Camera-type eye (tissue), 1 donor: ENCODE data around the gene BDH2. TPM values are rescaled to one million over a fixed set of nuclear protein-coding genes. Genes with fewer than 3 reads are reported as not detected.

Experiments used
- total RNA-seq: library from RNA; depleted of rRNA; stranded (reverse); fragments of >200 nt; gene quantifications from one replicate; pipeline ENCODE4 v1.2.3, GENCODE V29; 2014

Gene BDH2
- 80.5 TPM for total RNA-seq

GRCh38 chr4:103099691-103100392 is at the start of gene BDH2:
TSS of gene BDH2 (minus strand) at chr4:103099834. CDS start at chr4:103096254, 3,580 bp downstream.

GRCh38 chr4:103076747-103077347 is 22.8 kb downstream of the BDH2 start, which contains the start of gene SLC9B2:
TSS of gene SLC9B2 (minus strand) at chr4:103076761. CDS start at chr4:103067550, 9,211 bp downstream.

Other genes starting within 250 kb of the BDH2 start
- 34.2 TPM for gene CISD2, start 230.8 kb downstream of the BDH2 start, total RNA-seq
- 6.9 TPM for gene SLC9B1, start 80.1 kb downstream of the BDH2 start, total RNA-seq
- 28.1 TPM for gene SLC9B2, start 23.1 kb downstream of the BDH2 start, total RNA-seq
- gene CENPE, start 98.5 kb upstream of the BDH2 start, total RNA-seq = 8.0 TPM